Lower leg skin (tissue), 3 donors: ENCODE results near the gene NUDT4.

Source experiments
- POLR2A ChIP-seq, 2 donors: fragments of 450-650 bp; IDR thresholded peaks; one replicate each; pipeline ENCODE4 v1.6.1; 2016 to 2017; ENCODE audit warnings: antibody characterized with exemption in 2 of 2, mild to moderate bottlenecking in 1 of 2, moderate library complexity in 1 of 2
- TF ChIP-seq, protein P1 (sequence below), 3 donors: fragments of 450-650 bp; IDR thresholded peaks; one replicate each; pipeline ENCODE4 v1.5.1; 2016; ENCODE audit warnings: antibody characterized with exemption in 3 of 3, mild to moderate bottlenecking in 3 of 3, moderate library complexity in 2 of 3

DNA sequence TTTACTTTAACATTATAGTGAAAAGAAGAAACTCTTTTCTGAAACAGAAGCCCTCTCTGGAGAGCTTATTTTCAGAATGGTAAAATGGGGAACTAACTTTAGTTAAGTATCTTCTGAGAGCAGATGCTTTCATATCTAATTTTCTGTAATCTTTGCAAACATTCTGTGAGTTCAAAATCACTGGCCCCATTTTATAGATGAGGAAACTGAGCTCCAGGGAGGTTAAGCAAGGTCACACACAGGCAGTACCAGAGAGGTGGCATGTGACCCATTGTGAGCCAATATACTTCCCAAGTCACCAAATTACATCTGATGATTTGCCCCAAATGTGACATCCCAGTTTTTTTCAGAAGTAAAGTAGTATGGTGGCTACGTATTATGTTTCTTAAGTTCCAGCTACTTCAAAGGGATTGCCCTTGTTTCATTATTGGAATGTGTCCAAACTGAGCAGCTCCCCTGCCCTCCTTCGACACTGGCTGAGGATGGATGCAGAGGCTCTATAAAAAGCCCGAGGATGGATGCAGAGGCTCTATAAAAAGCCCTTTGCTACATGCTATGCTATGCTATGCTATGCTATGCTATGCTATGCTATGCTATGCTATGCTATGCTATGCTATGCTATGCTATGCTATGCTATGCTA is 36.2 kb upstream of the NUDT4 start:
- TF ChIP-seq, protein P1, sequence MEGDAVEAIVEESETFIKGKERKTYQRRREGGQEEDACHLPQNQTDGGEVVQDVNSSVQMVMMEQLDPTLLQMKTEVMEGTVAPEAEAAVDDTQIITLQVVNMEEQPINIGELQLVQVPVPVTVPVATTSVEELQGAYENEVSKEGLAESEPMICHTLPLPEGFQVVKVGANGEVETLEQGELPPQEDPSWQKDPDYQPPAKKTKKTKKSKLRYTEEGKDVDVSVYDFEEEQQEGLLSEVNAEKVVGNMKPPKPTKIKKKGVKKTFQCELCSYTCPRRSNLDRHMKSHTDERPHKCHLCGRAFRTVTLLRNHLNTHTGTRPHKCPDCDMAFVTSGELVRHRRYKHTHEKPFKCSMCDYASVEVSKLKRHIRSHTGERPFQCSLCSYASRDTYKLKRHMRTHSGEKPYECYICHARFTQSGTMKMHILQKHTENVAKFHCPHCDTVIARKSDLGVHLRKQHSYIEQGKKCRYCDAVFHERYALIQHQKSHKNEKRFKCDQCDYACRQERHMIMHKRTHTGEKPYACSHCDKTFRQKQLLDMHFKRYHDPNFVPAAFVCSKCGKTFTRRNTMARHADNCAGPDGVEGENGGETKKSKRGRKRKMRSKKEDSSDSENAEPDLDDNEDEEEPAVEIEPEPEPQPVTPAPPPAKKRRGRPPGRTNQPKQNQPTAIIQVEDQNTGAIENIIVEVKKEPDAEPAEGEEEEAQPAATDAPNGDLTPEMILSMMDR (IDR thresholded peaks at IDR 0.05): no peak
- no peak for TF ChIP-seq POLR2A (IDR thresholded peaks at IDR 0.05)
